ENCODE measurements around the gene TMIGD3.

- TF ChIP-seq CTCF (conservative IDR thresholded peaks at IDR 0.05; ENCODE audit: low read depth, low read length) = no peak
- TF ChIP-seq CEBPB (IDR thresholded peaks at IDR 0.05; ENCODE audit: low read depth, low read length) = no peak
- no peak for TF ChIP-seq POLR2A (IDR thresholded peaks at IDR 0.05; ENCODE audit: low read depth, low read length)
- TF ChIP-seq ELK1 (IDR thresholded peaks at IDR 0.05; ENCODE audit: borderline replicate concordance, low read depth, low read length) = no peak
- TF ChIP-seq USF2 (IDR thresholded peaks at IDR 0.05; ENCODE audit: low read depth, low read length) = no peak
- TF ChIP-seq CHD1 (IDR thresholded peaks at IDR 0.05; ENCODE audit: low read depth, low read length) = no peak
- no peak for TF ChIP-seq MAFK (IDR thresholded peaks at IDR 0.05; ENCODE audit: low read depth, low read length)
- no peak for TF ChIP-seq MXI1 (IDR thresholded peaks at IDR 0.05; ENCODE audit: borderline replicate concordance, low read depth, low read length)
- TF ChIP-seq SMC3 (IDR thresholded peaks at IDR 0.05; ENCODE audit: low read depth, low read length) = no peak
- no peak for TF ChIP-seq RAD21 (IDR thresholded peaks at IDR 0.05; ENCODE audit: low read length)
- no peak for TF ChIP-seq MAZ (IDR thresholded peaks at IDR 0.05; ENCODE audit: borderline replicate concordance, low read depth, low read length)
- no peak for TF ChIP-seq BHLHE40 (IDR thresholded peaks at IDR 0.05; ENCODE audit: low read depth, low read length)
- TF ChIP-seq NFE2L2 (IDR thresholded peaks at IDR 0.05; ENCODE audit: low read depth, low read length) = no peak
These were observed 61.0 kb downstream of the TMIGD3 start for GRCh38 chr1:111442457-111442856.
